A549 (cell line): ENCODE data around the gene WDCP. TPM values are rescaled to one million over a fixed set of nuclear protein-coding genes. Genes with fewer than 3 reads are reported as not detected.

Experiments
- ATAC-seq, 2 experiments: fragments of 200-7000 bp in 1 of 2; fragments of >200 bp in 1 of 2; cut with Nextera tagmentation in 1 of 2; cut with Tn5 transposase in 1 of 2; 3 replicates each; pipeline versions ENCODE4 v1.8.0 to v1.9.1; 2018 to 2020; ENCODE audit warnings: mild to moderate bottlenecking in 1 of 2, moderate library complexity in 1 of 2
- CTCF ChIA-PET: fragments of 300-600 bp; sonication (Branson Sonifier 250); formaldehyde crosslinking; extraction: SDS; loops from one replicate; lab custom pipeline; 2021; ENCODE audit warnings: antibody characterized with exemption, inconsistent platforms; lab: Yijun Ruan, JAX
- POLR2A ChIA-PET: fragments of 350-600 bp; formaldehyde crosslinking; extraction: SDS; loops from one replicate; lab custom pipeline; 2021; ENCODE audit warnings: antibody characterized with exemption, inconsistent platforms; lab: Yijun Ruan, JAX
- DNase-seq, 2 experiments: peaks; one replicate each; pipeline versions ENCODE4 v3.0.0 to v3.0.0-alpha.2; 2011 to 2016; ENCODE audit warnings: low read depth in 1 of 2, low spot score in 1 of 2
- FAIRE-seq: peaks from 2 replicates; lab custom pipeline; 2011; peaks lifted over from hg19 to GRCh38; lab: Jason Lieb, UNC
- H3K27ac ChIP-seq, 2 experiments: fragments of >200 bp; sonication (Bioruptor Twin); formaldehyde crosslinking; 3 replicates each; pipeline ENCODE4 v1.5.1; 2016 to 2017
- H3K4me1 ChIP-seq: fragments of >200 bp; sonication (Bioruptor Twin); formaldehyde crosslinking; 3 replicates; pipeline ENCODE4 v1.6.1; 2016
- H3K4me2 ChIP-seq: fragments of >200 bp; sonication (Bioruptor Twin); formaldehyde crosslinking; 3 replicates; pipeline ENCODE4 v1.6.1; 2016
- H3K4me3 ChIP-seq: fragments of >200 bp; sonication (Bioruptor Twin); formaldehyde crosslinking; 3 replicates; pipeline ENCODE4 v1.5.1; 2016
- H3K9me3 ChIP-seq: fragments of >200 bp; sonication (Bioruptor Twin); formaldehyde crosslinking; 3 replicates; pipeline ENCODE4 v1.6.1; 2016
- CEBPB ChIP-seq, 2 experiments: fragments of >200 bp in 1 of 2; sonication (Bioruptor Twin) in 1 of 2; formaldehyde crosslinking in 1 of 2; IDR thresholded peaks; 2 replicates each; pipeline ENCODE4 v1.6.1; 2012 to 2016
- CHD2 ChIP-seq: fragments of 150-350 bp; IDR thresholded peaks from 2 replicates; pipeline ENCODE4 v1.6.1; 2014; ENCODE audit warnings: low read length; ENCODE audit not compliant: partially characterized antibody
- EHF ChIP-seq: fragments of 250-450 bp; sonication (Bioruptor Pico); IDR thresholded peaks from 2 replicates; pipeline ENCODE4 v1.5.0; 2020; ENCODE audit warnings: mild to moderate bottlenecking
- EP300 ChIP-seq, 2 experiments: fragments of >200 bp; sonication (Bioruptor Twin); formaldehyde crosslinking; IDR thresholded peaks; 2 replicates in 1 of 2; 3 replicates in 1 of 2; pipeline ENCODE4 v1.6.1; 2016 to 2017
- ESRRA ChIP-seq: fragments of 150-350 bp; IDR thresholded peaks from 2 replicates; pipeline ENCODE4 v1.6.1; 2014; ENCODE audit warnings: mild to moderate bottlenecking, low read length, borderline replicate concordance
- FOXS1 ChIP-seq: fragments of 250-450 bp; sonication (Bioruptor Pico); IDR thresholded peaks from 2 replicates; pipeline ENCODE4 v1.5.0; 2020; ENCODE audit warnings: mild to moderate bottlenecking, moderate library complexity
- HDAC2 ChIP-seq: fragments of 200-600 bp; sonication (generic); IDR thresholded peaks from 2 replicates; pipeline ENCODE4 v1.6.1; 2016
- HOXB5 ChIP-seq: fragments of 250-450 bp; sonication (Bioruptor Pico); IDR thresholded peaks from 2 replicates; pipeline ENCODE4 v1.5.0; 2020; ENCODE audit warnings: mild to moderate bottlenecking, moderate library complexity
- JUN ChIP-seq, 2 experiments: fragments of >200 bp; sonication (Bioruptor Twin); formaldehyde crosslinking; IDR thresholded peaks; 2 replicates in 1 of 2; 3 replicates in 1 of 2; pipeline ENCODE4 v1.6.1; 2016 to 2017
- KDM1A ChIP-seq: fragments of 200-600 bp; sonication (generic); IDR thresholded peaks from 2 replicates; pipeline ENCODE4 v1.6.1; 2016; ENCODE audit warnings: low read depth, mild to moderate bottlenecking
- MAFK ChIP-seq: fragments of 450-650 bp; IDR thresholded peaks from 2 replicates; pipeline ENCODE4 v1.6.1; 2014; ENCODE audit not compliant: partially characterized antibody
- MYC ChIP-seq: IDR thresholded peaks from 2 replicates; pipeline ENCODE4 v1.6.1; 2012; ENCODE audit warnings: mild to moderate bottlenecking, inconsistent platforms, low read length, improper control_type of control experiment, borderline replicate concordance
- POLR2A ChIP-seq: IDR thresholded peaks from 2 replicates; pipeline ENCODE4 v1.6.1; 2012; ENCODE audit warnings: mild to moderate bottlenecking, low read length
- POLR2AphosphoS2 ChIP-seq: conservative IDR thresholded peaks from 2 replicates; pipeline ENCODE4 v1.6.1; 2012; ENCODE audit warnings: low read length, improper control_type of control experiment, inconsistent platforms
- RAD21 ChIP-seq, 2 experiments: fragments of >200 bp in 1 of 2; sonication (Bioruptor Twin) in 1 of 2; formaldehyde crosslinking in 1 of 2; IDR thresholded peaks in 1 of 2; conservative IDR thresholded peaks in 1 of 2; 2 replicates in 1 of 2; 3 replicates in 1 of 2; pipeline ENCODE4 v1.6.1; 2012 to 2018; ENCODE audit warnings: inconsistent platforms in 1 of 2
- RCOR1 ChIP-seq: fragments of 150-350 bp; IDR thresholded peaks from 2 replicates; pipeline ENCODE4 v1.6.1; 2014; ENCODE audit warnings: antibody characterized with exemption, low read length, low read depth
- RFX5 ChIP-seq: fragments of 450-650 bp; IDR thresholded peaks from 2 replicates; pipeline ENCODE4 v1.7.1; 2014; ENCODE audit warnings: antibody characterized with exemption, mild to moderate bottlenecking, moderate library complexity
- RNF2 ChIP-seq: fragments of 200-600 bp; sonication (generic); IDR thresholded peaks from 2 replicates; pipeline ENCODE4 v1.6.1; 2016; ENCODE audit warnings: low read depth, mild to moderate bottlenecking, antibody characterized with exemption, moderate library complexity, borderline replicate concordance
- SREBF2 ChIP-seq: fragments of 450-650 bp; IDR thresholded peaks from 2 replicates; pipeline ENCODE4 v1.6.1; 2014; ENCODE audit warnings: mild to moderate bottlenecking, moderate library complexity
- ZFP36 ChIP-seq: fragments of 450-650 bp; IDR thresholded peaks from 2 replicates; pipeline ENCODE4 v1.6.1; 2014; ENCODE audit warnings: borderline replicate concordance; ENCODE audit not compliant: partially characterized antibody
- ZNF302 ChIP-seq: fragments of 250-450 bp; sonication (Bioruptor Pico); IDR thresholded peaks from 2 replicates; pipeline ENCODE4 v1.9.0; 2021; ENCODE audit warnings: inconsistent platforms, mild to moderate bottlenecking, moderate library complexity
- WGBS: methylation state at CpG from one replicate; pipeline ENCODE4 v1.1.6; 2017; ENCODE audit errors: missing lambda C conversion rate; 5-methylcytosine and 5-hydroxymethylcytosine counted together
- polyA plus RNA-seq, 4 experiments: library from polyadenylated mRNA; depleted of rRNA in 3 of 4; stranded (reverse); fragments of >200 nt; fragmentation: RNase III in 1 of 4; extraction: RNeasy Plus Mini Kit Qiagen cat#74134 plus additional on column Dnase treatment in 1 of 4; gene quantifications; 2 replicates in 3 of 4; 3 replicates in 1 of 4; pipeline ENCODE4 v1.2.3, GENCODE V29; 2011 to 2017
- TF ChIP-seq, protein P1 (sequence below): IDR thresholded peaks from 2 replicates; pipeline ENCODE4 v1.6.1; 2012; ENCODE audit warnings: low read depth, borderline replicate concordance
- TF ChIP-seq, protein P2 (sequence below): IDR thresholded peaks from 2 replicates; pipeline ENCODE4 v1.6.1; 2012
- TF ChIP-seq, protein P3 (sequence below): fragments of >200 bp; sonication (Bioruptor Twin); formaldehyde crosslinking; IDR thresholded peaks from 3 replicates; pipeline ENCODE4 v1.6.1; 2016

The WDCP gene
- polyA plus RNA-seq, 2 of the 4 experiments (the other 2 are of a cell fraction) = 12.7 to 20.8 TPM

DNA sequence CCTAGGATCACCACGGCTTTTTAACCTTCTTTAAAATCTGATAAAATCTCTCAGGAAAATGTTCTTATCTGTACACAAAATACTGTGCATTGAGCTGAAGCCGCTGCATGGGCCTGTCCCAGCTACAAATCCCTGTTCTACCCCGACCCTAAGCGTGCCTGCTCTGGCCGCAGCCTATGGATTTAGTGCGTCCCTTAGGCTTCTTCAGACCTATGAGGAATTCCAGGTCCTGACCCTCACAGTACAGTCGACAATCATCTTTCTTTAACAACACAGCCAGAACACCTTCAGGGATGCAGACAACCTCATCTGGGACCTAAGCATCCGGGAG, 477 bp upstream of the WDCP start:
- ChIA-PET CTCF (interaction anchor here (0.9 to 1.8 kb wide), 6 partner anchors 8 to 121 kb away, joined by 3 to 7 read pairs (median 5); partner anchors contain the start of genes ATAD2B and TP53I3), POLR2A (interaction anchor here (0.6 to 1.8 kb wide), 13 partner anchors 11 to 121 kb away, joined by 3 to 27 read pairs (median 5); partner anchors contain the start of genes ATAD2B, SF3B6, TP53I3 and UBXN2A)
- H3K4me3 ChIP-seq = no peak overlapping the region
- ATAC-seq (peak; percentile 5 to 18; a peak in 5 of 6 replicates), FAIRE-seq (no peak), DNase-seq (no peak)
- H3K9me3 ChIP-seq = no peaks in the 10 kb centered on the region
- H3K27ac ChIP-seq = peak overlapping the region; percentile 44 to 71; a peak in 5 of 6 replicates
- peak overlapping the region; percentile 63 for H3K4me2 ChIP-seq
- 57% methylated on average over 8 of the region's 8 CpGs for WGBS
- TF ChIP-seq POLR2A (no peak), POLR2AphosphoS2 (no peak), CEBPB (IDR thresholded peaks at IDR 0.05) (no peak), MAFK (no peak), ZFP36 (no peak), EHF (CRISPR knock-in tag) (no peak), HOXB5 (CRISPR knock-in tag) (no peak), JUN (IDR thresholded peaks at IDR 0.05) (no peak), EP300 (IDR thresholded peaks at IDR 0.05) (no peak), KDM1A (no peak), FOXS1 (CRISPR knock-in tag) (no peak), RCOR1 (no peak), SREBF2 (no peak), RFX5 (no peak)
- TF ChIP-seq, protein P1, sequence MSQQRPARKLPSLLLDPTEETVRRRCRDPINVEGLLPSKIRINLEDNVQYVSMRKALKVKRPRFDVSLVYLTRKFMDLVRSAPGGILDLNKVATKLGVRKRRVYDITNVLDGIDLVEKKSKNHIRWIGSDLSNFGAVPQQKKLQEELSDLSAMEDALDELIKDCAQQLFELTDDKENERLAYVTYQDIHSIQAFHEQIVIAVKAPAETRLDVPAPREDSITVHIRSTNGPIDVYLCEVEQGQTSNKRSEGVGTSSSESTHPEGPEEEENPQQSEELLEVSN = no peak
- H3K4me1 ChIP-seq = peaks cover 24% of the 10 kb centered on the region

DNA sequence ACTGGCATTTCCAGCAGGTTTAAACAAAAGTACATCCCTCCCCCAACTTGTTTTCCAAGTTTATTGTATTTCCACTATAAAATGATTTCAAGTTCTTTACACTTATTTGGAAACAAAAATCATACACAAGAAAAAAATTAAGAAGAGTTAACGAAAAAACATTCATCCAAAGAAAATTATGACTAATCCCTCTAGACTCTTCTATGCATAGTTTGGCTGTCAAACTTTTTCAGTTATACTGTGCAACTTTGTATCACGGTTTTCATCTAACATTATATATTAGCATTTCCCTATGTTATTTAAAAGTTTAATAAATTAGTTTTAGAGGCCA, 627 bp downstream of the WDCP start:
- H3K4me2 ChIP-seq = peak overlapping the region; percentile 80
- no peak for DNase-seq
- under 1% methylated on average over 2 of the region's 2 CpGs for WGBS
- H3K4me1 ChIP-seq = peaks cover 24% of the 10 kb centered on the region
- H3K9me3 ChIP-seq = no peaks in the 10 kb centered on the region
- ChIA-PET CTCF (interaction anchor here (1.0 to 1.5 kb wide), 4 partner anchors 9 to 120 kb away, joined by 3 to 7 read pairs (median 4); partner anchors contain the start of gene ATAD2B), POLR2A (interaction anchor here (1.1 to 1.8 kb wide), 6 partner anchors 10 to 120 kb away, joined by 3 to 27 read pairs (median 8); partner anchors contain the start of genes ATAD2B and SF3B6)
- no peak for ATAC-seq
- peak overlapping the region; percentile 66 for H3K4me3 ChIP-seq
- peak overlapping the region; percentile 70 to 85 for H3K27ac ChIP-seq
- TF ChIP-seq JUN (IDR thresholded peaks at IDR 0.05) = no peak
- no peak for TF ChIP-seq ESRRA
- TF ChIP-seq CHD2 = no peak
- TF ChIP-seq, protein P2, sequence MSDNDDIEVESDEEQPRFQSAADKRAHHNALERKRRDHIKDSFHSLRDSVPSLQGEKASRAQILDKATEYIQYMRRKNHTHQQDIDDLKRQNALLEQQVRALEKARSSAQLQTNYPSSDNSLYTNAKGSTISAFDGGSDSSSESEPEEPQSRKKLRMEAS = no peak
- TF ChIP-seq, protein P3, sequence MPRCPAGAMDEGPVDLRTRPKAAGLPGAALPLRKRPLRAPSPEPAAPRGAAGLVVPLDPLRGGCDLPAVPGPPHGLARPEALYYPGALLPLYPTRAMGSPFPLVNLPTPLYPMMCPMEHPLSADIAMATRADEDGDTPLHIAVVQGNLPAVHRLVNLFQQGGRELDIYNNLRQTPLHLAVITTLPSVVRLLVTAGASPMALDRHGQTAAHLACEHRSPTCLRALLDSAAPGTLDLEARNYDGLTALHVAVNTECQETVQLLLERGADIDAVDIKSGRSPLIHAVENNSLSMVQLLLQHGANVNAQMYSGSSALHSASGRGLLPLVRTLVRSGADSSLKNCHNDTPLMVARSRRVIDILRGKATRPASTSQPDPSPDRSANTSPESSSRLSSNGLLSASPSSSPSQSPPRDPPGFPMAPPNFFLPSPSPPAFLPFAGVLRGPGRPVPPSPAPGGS = no peak
- no peak for TF ChIP-seq FOXS1 (CRISPR knock-in tag)
- no peak for TF ChIP-seq POLR2AphosphoS2
- no peak for TF ChIP-seq RNF2
- no peak for TF ChIP-seq MYC
- no peak for TF ChIP-seq HDAC2
- TF ChIP-seq ZNF302 (CRISPR knock-in tag) = no peak
- TF ChIP-seq RAD21 (conservative IDR thresholded peaks at IDR 0.05 in 1 of 2, IDR thresholded peaks at IDR 0.05 in 1 of 2) = no peak
- no peak for FAIRE-seq
